GM21447 (cell line): ENCODE data around the gene NUMB.

Source experiments
- ATAC-seq: cut with Tn5 transposase; IDR thresholded peaks from one replicate; pipeline ENCODE4 v1.9.1; 2021; ENCODE audit not compliant: unreplicated experiment

Gene NUMB

GRCh38 chr14:73465823-73466532 lies 7.6 kb upstream of the NUMB start:
- ATAC-seq, result no peak

- no peak for ATAC-seq
Measured at GRCh38 chr14:73463411-73463810, 5.1 kb upstream of the NUMB start.

GRCh38 chr14:73462815-73463214 lies 4.5 kb upstream of the NUMB start:
- no peak for ATAC-seq

GRCh38 chr14:73462048-73462715 lies 3.8 kb upstream of the NUMB start:
- no peak for ATAC-seq

- ATAC-seq, result no peak
Measured at GRCh38 chr14:73461478-73462047, 3.2 kb upstream of the NUMB start.

- no peak for ATAC-seq
Measured at GRCh38 chr14:73460691-73461127, 2.4 kb upstream of the NUMB start.

GRCh38 chr14:73459959-73460358 lies 1.6 kb upstream of the NUMB start:
- no peak for ATAC-seq

GRCh38 chr14:73457924-73458182 lies 493 bp downstream of the NUMB start:
- ATAC-seq, result peak; percentile 1

- no peak for ATAC-seq
Measured at GRCh38 chr14:73457041-73457923, 1.1 kb downstream of the NUMB start.

GRCh38 chr14:73455294-73455693 lies 3.1 kb downstream of the NUMB start:
- no peak for ATAC-seq

GRCh38 chr14:73452341-73453186 lies 5.8 kb downstream of the NUMB start:
- no peak for ATAC-seq

- no peak for ATAC-seq
Measured at GRCh38 chr14:73443758-73444157, 14.6 kb downstream of the NUMB start.

GRCh38 chr14:73441286-73441685 lies 17.1 kb downstream of the NUMB start:
- no peak for ATAC-seq

GRCh38 chr14:73438993-73439392 lies 19.4 kb downstream of the NUMB start:
- ATAC-seq, result no peak

- ATAC-seq, result no peak
Measured at GRCh38 chr14:73437206-73437605, 21.1 kb downstream of the NUMB start.

- no peak for ATAC-seq
Measured at GRCh38 chr14:73432124-73432523, 26.2 kb downstream of the NUMB start.

- ATAC-seq, result no peak
Measured at GRCh38 chr14:73428353-73428824, 30.0 kb downstream of the NUMB start.

- no peak for ATAC-seq
Measured at GRCh38 chr14:73427516-73428264, 30.7 kb downstream of the NUMB start.

GRCh38 chr14:73426877-73427276 lies 31.5 kb downstream of the NUMB start:
- ATAC-seq, result no peak

GRCh38 chr14:73424453-73424852 lies 33.9 kb downstream of the NUMB start:
- ATAC-seq, result no peak
